Measurements from ENCODE around the gene BRINP1. TPM values are rescaled to one million over a fixed set of nuclear protein-coding genes. Genes with fewer than 3 reads are reported as not detected.

BRINP1 gene
- polyA plus RNA-seq, 1 experiment = not detected

DNA sequence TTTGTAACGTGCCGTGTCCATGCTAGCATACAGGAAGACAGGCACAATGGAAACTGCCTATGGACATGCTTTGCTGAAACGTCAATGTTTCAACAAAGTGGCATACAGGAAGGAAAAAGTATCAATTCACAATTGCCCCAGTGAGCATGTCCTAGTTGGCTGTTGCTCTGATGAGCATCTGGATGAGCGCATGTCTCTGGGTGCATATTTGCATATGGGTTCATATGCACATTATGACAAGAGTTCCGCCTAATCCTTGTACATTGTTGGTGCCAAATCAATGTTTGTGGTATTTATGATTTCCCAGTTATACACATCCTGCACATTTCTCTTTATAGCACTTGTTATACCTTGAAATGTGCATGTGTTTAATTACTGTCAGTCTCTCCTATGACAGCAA, 58.5 kb downstream of the BRINP1 start:
- ChIA-PET POLR2A (no interaction called here), CTCF (no interaction called here)
- Histone ChIP-seq H3K4me3 (ENCODE audit: low read depth, low read length) (no peak overlapping the region), H3K27me3 (ENCODE audit: control insufficient read depth, insufficient read depth, low read length) (no peaks in the 10 kb centered on the region), H3K9me3 (ENCODE audit: control insufficient read depth, insufficient read depth, low read length) (peaks cover 9% of the 10 kb centered on the region; the same call in 1 of the 2 replicates), H3K27ac (ENCODE audit: low read depth, low read length) (no peak overlapping the region)
- TF ChIP-seq, protein P1, sequence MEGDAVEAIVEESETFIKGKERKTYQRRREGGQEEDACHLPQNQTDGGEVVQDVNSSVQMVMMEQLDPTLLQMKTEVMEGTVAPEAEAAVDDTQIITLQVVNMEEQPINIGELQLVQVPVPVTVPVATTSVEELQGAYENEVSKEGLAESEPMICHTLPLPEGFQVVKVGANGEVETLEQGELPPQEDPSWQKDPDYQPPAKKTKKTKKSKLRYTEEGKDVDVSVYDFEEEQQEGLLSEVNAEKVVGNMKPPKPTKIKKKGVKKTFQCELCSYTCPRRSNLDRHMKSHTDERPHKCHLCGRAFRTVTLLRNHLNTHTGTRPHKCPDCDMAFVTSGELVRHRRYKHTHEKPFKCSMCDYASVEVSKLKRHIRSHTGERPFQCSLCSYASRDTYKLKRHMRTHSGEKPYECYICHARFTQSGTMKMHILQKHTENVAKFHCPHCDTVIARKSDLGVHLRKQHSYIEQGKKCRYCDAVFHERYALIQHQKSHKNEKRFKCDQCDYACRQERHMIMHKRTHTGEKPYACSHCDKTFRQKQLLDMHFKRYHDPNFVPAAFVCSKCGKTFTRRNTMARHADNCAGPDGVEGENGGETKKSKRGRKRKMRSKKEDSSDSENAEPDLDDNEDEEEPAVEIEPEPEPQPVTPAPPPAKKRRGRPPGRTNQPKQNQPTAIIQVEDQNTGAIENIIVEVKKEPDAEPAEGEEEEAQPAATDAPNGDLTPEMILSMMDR (IDR thresholded peaks at IDR 0.05; ENCODE audit: low read depth, low read length) = no peak
- no peak for DNase-seq (ENCODE audit: low read depth, low spot score)

DNA sequence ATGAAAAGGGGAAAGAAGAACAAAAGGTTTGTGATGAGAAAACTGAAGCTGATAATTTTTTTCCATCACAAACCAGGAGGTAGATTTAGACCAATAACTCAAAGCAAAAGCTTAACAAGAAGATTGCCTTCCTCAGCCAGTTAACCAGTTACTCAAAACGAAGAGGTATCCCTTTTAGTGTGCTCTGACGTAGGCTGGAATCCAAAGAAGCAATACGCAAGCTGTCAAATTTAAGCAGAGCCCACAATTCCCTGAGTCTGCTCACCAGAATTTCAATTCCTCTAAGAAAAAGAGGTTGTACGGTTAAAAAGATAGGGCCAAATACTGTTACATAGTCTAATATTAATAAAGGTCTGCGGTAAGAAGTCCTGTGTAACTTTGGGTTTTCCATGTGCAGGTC, 61.8 kb downstream of the BRINP1 start:
- TF ChIP-seq, protein P1 (IDR thresholded peaks at IDR 0.05; ENCODE audit: low read depth, low read length) = no peak
- no peak for DNase-seq (ENCODE audit: low read depth, low spot score)
- Histone ChIP-seq H3K9me3 (ENCODE audit: control insufficient read depth, insufficient read depth, low read length) (peaks cover 14% of the 10 kb centered on the region; the same call in 1 of the 2 replicates), H3K27ac (ENCODE audit: low read depth, low read length) (no peak overlapping the region), H3K27me3 (ENCODE audit: control insufficient read depth, insufficient read depth, low read length) (no peaks in the 10 kb centered on the region), H3K4me3 (ENCODE audit: low read depth, low read length) (no peak overlapping the region)
- ChIA-PET CTCF (no interaction called here), POLR2A (no interaction called here)

DNA sequence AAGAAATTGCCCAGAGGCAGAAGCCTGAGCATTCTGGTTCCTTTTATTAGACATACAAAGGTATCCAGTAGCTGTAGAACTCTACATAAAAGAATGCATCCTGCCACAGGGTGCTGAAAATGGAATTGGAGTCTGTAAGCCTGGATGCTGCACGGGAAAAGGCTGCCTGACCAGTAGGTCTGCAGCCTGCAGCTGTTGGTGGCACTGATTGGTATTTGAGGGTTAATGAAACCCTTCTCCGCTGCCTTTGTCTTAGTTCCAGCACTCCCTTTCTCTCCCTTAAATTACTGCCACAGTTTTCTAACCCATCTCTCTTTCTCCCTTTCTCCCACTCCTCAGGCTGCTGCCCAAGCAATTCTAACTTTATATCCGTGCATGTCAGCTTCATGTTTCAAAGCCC, 64.7 kb downstream of the BRINP1 start:
- DNase-seq (ENCODE audit: low read depth, low spot score) = no peak
- ChIA-PET POLR2A (no interaction called here), CTCF (no interaction called here)
- Histone ChIP-seq H3K9me3 (ENCODE audit: control insufficient read depth, insufficient read depth, low read length) (peaks cover 12% of the 10 kb centered on the region; the same call in 1 of the 2 replicates), H3K27ac (ENCODE audit: low read depth, low read length) (no peak overlapping the region), H3K27me3 (ENCODE audit: control insufficient read depth, insufficient read depth, low read length) (no peaks in the 10 kb centered on the region), H3K4me3 (ENCODE audit: low read depth, low read length) (no peak overlapping the region)
- TF ChIP-seq, protein P1 (IDR thresholded peaks at IDR 0.05; ENCODE audit: low read depth, low read length) = no peak

DNA sequence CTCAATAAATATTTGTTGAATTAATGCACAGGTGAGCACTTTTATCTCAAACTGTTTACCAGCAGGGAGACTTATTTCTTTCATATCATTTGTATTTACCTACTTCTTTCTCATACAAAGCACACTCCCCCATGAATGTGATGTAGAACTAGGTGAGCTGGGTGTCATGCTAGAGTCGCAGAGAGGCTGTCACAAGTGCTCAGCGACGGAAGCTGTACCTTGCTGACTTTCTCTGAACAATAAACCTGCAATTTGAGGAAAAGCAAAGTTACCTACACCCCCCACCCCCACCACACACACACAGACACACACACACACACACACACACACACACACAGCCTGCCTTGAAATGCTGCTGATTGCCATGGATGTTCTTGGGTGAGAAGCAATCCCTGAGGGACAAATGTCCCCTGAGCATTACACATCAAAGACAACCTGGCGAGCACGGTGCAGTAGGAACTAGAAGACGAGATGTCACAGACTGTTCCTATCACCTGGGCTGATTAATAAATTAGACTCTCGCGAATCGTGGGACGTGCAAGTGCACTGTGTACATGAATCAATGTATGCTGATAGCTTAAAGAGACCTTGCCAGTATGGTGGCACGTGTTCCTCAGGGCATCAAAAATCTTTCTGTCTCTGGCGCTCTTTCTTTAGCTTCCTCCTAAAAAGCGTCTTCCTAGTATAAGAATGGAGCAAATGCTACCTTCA, 66.1 kb downstream of the BRINP1 start:
- POLR2A ChIA-PET = no interaction called here
- CTCF ChIA-PET = no interaction called here

More for the DNA sequence above, 66.1 kb downstream of the BRINP1 start:
- TF ChIP-seq, protein P1 (IDR thresholded peaks at IDR 0.05; ENCODE audit: low read depth, low read length) = no peak
- Histone ChIP-seq H3K4me3 (ENCODE audit: low read depth, low read length) (no peak overlapping the region), H3K27me3 (ENCODE audit: control insufficient read depth, insufficient read depth, low read length) (no peaks in the 10 kb centered on the region), H3K9me3 (ENCODE audit: control insufficient read depth, insufficient read depth, low read length) (peaks cover 12% of the 10 kb centered on the region; the same call in 1 of the 2 replicates), H3K27ac (ENCODE audit: low read depth, low read length) (no peak overlapping the region)
- DNase-seq (ENCODE audit: low read depth, low spot score) = no peak
